GM19372 (cell line): ENCODE measurements around the gene SLC7A4.
"Not testable (repeated sequence)": the region's sequence is repeated elsewhere in the genome, so short reads cannot be mapped to it uniquely, and the experiment has no call there.

Source experiments
- ATAC-seq: cut with Tn5 transposase; IDR thresholded peaks from one replicate; pipeline ENCODE4 v1.9.1; 2021; ENCODE audit warnings: mild to moderate bottlenecking, low read depth, moderate library complexity; ENCODE audit not compliant: unreplicated experiment

The SLC7A4 gene

GRCh38 chr22:21022955-21023614 lies 9.3 kb downstream of the SLC7A4 start:
- no peak for ATAC-seq

- no peak for ATAC-seq
Observed at GRCh38 chr22:21022507-21022906, 9.9 kb downstream of the SLC7A4 start.

- no peak for ATAC-seq
Observed at GRCh38 chr22:21020802-21021429, 11.4 kb downstream of the SLC7A4 start.

- ATAC-seq = no peak
Observed at GRCh38 chr22:21018314-21018713, 14.0 kb downstream of the SLC7A4 start.

GRCh38 chr22:21016644-21017420 lies 15.5 kb downstream of the SLC7A4 start:
- ATAC-seq = no peak

GRCh38 chr22:21015466-21016006 lies 16.8 kb downstream of the SLC7A4 start:
- ATAC-seq = no peak

- no peak for ATAC-seq
Observed at GRCh38 chr22:21014726-21015465, 17.5 kb downstream of the SLC7A4 start, which contains the start of gene P2RX6. Gene P2RX6, plus strand, starts transcription at chr22:21015165. Its CDS starts 10 bp downstream, at chr22:21015175.

GRCh38 chr22:21014202-21014725 lies 18.1 kb downstream of the SLC7A4 start:
- peak; percentile 93 for ATAC-seq

- ATAC-seq = no peak
Observed at GRCh38 chr22:21013657-21014201, 18.6 kb downstream of the SLC7A4 start.

GRCh38 chr22:21012446-21013407 lies 19.6 kb downstream of the SLC7A4 start:
- ATAC-seq = no peak

- ATAC-seq = no peak
Observed at GRCh38 chr22:21010426-21011113, 21.8 kb downstream of the SLC7A4 start.

- no peak for ATAC-seq
Observed at GRCh38 chr22:21009638-21010425, 22.5 kb downstream of the SLC7A4 start.

GRCh38 chr22:21009208-21009607 lies 23.2 kb downstream of the SLC7A4 start:
- not testable (repeated sequence) for ATAC-seq

GRCh38 chr22:21003782-21004181 lies 28.6 kb downstream of the SLC7A4 start:
- ATAC-seq = no peak

GRCh38 chr22:21001601-21002325 lies 30.6 kb downstream of the SLC7A4 start, which contains the start of gene THAP7:
Gene THAP7, minus strand, starts transcription at chr22:21002118. Its CDS starts 207 bp downstream, at chr22:21001911.
- ATAC-seq = peak; percentile 85

GRCh38 chr22:21000987-21001600 lies 31.3 kb downstream of the SLC7A4 start:
- ATAC-seq = no peak
